COLO668 (cell line): Measurements from ENCODE around the gene PTPRK.

Experiments used
- DNase-seq: peaks from one replicate; lab custom pipeline; 2025; ENCODE audit not compliant: unreplicated experiment; lab: John Stamatoyannopoulos, UW

PTPRK gene

GRCh38 chr6:128350416-128351254 is 169.8 kb downstream of the PTPRK start:
- DNase-seq: no peak

GRCh38 chr6:128347123-128347522 is 173.3 kb downstream of the PTPRK start:
- DNase-seq: no peak

DNA sequence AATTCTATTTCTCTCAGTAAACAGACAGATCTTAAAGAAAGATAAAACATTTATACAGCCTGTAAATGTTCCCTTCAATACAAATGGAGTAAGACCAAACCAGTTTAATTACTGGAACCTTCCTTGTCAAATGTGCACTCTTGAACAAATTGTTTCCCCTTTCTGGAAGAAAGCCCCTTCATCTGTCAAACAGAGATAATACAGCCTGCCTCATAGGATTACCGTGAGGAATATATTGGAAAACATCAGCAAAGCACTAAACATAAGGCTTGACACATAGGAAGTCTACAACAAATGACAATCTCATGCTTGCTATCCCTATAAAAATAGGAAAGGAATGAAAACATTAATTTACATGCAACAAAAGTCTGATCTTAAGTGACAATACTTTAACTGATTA is 173.8 kb downstream of the PTPRK start:
- DNase-seq: no peak

DNA sequence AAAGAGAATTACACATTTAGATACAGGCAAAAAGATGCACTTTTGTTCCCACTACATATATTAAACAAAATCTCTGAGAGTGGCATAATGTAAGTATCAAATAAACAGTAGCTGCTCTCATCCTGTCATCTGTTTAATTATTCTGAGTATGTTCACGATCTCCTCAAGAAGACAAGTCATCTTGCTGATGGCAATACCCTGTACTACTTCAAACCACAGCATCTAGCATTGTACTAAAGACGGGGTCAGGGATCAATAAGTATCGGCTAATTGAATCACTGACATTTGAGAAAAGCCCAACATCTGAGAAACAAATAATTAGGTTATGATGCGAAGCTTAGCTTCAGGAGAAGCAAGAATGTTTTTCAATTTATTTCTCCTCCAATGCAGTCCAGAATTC is 175.1 kb downstream of the PTPRK start:
- DNase-seq: no peak

DNA sequence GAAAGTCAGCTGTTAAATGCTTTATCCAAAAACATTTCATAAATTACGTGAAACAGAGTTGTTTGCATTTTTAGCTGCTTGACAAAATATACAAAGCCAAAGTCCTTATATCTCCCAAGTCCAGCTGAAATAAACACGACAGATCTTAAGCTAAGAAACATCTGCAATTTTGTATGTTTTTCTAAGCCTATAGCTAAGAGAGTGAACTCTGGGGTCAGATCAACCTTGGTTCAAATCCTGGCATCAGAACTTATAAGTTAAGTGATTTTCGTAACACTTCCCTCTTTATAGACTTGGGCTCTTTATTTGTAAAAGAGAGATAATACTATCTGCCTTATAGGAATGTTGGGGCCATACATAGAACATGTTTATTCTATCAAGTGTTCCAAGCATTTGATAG is 176.7 kb downstream of the PTPRK start:
- DNase-seq: no peak

DNA sequence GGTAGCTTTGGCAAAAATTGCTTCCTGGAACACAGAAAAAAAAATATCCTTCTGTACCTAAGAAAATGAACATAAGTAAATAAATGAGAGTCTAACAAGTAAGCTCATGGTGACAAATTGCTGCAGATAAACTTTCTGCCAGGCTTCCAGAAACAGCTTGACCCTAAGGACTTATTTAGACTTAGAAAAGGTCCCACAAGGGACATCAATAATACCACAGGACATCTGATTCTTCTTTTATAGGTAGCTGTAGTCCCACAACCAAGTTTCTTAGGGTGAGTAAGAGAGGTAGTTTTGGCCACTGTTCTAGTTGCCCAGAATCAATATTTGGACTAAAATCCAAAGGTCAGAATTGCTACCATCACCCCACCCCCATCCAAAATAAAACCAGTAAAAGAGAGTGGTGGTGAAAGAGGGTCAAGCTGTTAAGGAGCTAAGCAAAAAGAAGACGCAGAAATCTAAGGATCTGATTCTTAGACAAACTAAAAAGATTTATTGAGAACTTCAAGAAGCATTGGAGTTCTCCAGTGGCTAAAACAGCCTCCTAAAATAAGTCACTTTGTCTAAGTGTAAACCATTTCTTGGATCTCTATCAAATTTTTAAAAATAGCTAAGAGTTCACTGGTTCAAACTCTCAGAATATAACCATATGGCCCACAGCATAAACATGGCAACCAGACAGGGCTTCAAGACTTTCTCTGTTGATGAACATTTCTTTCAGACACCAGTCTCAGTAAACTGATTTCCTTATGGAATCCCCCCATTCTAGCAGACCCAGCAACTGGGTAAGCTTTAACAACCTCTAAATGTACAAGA is 180.6 kb downstream of the PTPRK start:
- DNase-seq: no peak

GRCh38 chr6:128337619-128338018 is 182.8 kb downstream of the PTPRK start:
- no peak for DNase-seq

- no peak for DNase-seq
Observed at GRCh38 chr6:128336436-128337095, 183.8 kb downstream of the PTPRK start.

- no peak for DNase-seq
Observed at GRCh38 chr6:128335963-128336362, 184.4 kb downstream of the PTPRK start.

DNA sequence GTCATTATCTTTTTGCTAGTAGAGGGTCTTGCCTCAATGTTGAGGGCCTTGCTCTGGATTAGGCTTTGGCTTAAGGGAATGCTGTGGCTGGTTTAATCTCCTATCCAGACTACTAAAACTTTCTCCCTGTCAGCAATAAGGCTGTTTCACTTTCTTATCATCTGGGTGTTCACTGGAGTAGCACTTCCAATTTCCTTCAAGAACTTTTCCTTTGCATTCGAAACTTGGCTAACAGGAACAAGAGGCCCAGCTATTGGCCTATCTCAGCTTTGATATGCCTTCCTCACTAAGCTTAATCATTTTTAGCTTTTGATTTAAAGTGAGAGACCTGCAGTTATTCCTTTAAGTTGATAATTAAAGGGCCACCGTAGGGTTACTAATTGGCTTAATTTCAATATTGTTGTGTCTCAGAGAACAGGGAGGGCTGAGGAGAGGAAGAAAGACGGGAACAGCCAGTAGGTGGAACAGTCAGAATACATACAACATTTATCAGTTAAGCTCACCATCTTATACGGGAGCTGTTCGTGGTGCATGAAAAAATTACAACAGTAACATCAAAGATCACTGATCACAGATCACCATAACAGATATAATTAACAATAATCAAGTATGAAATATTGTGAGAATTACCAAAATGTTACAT is 186.7 kb downstream of the PTPRK start:
- DNase-seq: no peak

- DNase-seq: peak; percentile 0
Observed at GRCh38 chr6:128327890-128328289, 192.5 kb downstream of the PTPRK start.

- DNase-seq: no peak
Observed at GRCh38 chr6:128323011-128323410, 197.4 kb downstream of the PTPRK start.

DNA sequence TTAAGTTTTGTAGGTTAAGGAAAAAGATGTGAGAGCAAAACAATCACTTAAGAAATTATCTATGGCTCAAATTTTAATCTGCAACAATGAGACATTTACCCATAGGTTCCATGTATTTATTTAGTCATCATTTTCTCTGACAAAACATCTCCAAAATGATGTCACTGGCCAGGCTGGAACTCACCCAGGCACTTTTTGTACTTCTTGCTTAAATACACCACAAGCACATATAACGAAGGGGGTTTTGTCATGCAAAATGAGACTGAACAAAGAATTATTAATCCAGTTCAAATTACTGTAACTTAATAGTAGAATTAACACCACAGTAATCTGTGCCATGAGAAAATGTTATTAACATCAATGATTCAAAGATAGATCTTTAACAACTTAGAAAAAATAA is 200.5 kb downstream of the PTPRK start:
- no peak for DNase-seq

DNA sequence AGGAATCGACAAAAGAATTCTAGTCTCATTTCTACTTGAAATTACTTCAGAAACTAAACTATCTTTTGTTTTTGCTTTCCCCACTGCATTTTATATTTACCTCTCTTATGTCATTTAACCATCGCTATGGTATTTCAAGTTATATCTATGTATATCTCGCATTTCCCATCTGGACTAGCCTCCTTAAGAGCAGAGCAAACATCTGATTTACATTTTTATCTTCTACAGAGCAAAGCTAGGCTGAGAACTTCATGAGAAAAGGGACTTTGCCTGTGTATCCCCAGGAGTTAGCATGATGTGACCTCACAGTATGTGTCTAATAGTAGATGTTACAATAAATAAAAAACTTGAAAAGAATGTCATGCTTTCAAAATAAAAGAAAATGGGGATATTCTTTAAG is 201.2 kb downstream of the PTPRK start:
- no peak for DNase-seq

GRCh38 chr6:128316258-128316929 is 204.0 kb downstream of the PTPRK start:
- DNase-seq: no peak

GRCh38 chr6:128314190-128314589 is 206.2 kb downstream of the PTPRK start:
- no peak for DNase-seq

DNA sequence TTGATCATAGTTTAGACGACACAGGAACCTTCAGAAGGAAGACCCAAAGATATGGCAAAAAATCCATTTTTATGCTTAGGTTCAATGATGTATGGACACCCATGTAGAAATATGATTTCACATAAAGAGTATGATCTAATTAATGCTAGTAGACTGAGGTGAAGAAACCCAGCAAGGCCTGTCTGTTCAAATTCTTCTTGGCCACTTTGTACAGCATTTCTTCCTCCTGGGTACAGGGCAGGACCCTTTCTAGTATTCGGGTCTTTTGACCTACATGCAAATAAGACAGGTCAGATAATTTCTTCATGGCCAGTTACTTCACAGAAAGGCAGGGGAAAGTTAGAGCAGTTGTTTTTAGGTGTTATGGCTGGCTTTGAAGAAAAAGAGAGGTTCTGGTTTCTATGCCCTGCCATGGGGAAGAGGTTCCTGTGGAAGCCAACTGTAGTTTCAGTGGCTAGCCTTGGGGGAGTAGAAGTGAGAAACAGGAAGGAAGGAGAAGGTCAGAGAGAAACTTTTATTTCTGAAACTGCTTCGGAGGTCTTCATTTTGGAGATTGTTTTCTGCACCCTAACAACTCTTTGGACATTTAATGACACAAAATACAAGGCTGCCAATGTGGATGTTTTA is 208.3 kb downstream of the PTPRK start:
- no peak for DNase-seq

GRCh38 chr6:128310451-128310850 is 209.9 kb downstream of the PTPRK start:
- no peak for DNase-seq

DNA sequence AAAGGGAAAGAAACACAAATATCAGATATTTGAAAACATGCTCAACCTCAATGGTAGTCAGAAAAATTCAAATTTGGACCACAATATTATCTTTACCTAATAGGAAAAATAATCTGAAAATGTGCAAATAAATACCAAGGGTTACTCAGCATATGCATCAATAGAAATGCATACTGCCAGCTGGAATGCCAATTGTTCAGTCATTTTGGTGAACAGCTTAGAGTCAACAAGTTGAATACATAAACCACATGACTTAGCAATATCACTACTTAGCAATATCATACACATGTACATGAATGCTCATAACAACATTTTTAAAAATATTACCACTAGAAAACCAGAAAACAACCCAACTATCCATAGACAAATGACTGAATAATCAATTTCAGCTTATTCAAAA is 212.7 kb downstream of the PTPRK start:
- DNase-seq: no peak

DNA sequence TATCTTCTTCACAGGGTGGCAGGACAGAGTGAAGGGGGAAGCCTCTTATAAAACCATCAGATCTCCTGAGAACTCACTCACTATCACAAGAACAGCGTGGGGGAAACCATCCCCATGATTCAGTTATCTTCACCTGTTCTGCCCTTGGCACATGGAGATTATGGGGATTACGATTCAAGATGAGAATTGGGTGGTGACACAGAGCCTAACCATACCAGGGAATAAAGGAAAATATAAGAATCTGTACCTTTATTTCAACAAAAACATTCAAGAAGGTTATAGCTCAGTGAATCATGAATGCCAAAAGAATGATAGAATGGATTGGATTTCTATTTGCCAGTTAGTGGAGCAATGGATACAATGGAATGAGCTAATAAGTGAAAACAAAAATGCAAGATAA is 214.4 kb downstream of the PTPRK start:
- no peak for DNase-seq
